ENCODE measurements around the gene CCDC13. TPM values are rescaled to one million over a fixed set of nuclear protein-coding genes. Genes with fewer than 3 reads are reported as not detected.

The CCDC13 gene
- total and polyA plus RNA-seq, 10 of the 15 experiments (the other 5 are each of a cell fraction or from before 2014, with no cell fraction given): 0.13 to 0.81 (median 0.30) TPM; not detected in 4

- in situ Hi-C loops (cut with MboI) (no loop called here), intact Hi-C loops (cut with micrococcal nuclease; ENCODE audit: unreplicated experiment) (no loop called here)
- H2AFZ ChIP-seq (ENCODE audit: control insufficient read depth, low read depth, low read length): no peak overlapping the region
- TF ChIP-seq RUNX3 (IDR thresholded peaks at IDR 0.05; ENCODE audit: low read length) (no peak), TBL1XR1 (IDR thresholded peaks at IDR 0.05; ENCODE audit: low read depth, low read length) (no peak)
- no peak overlapping the region for H3K4me2 ChIP-seq (ENCODE audit: control insufficient read depth, insufficient read depth)
- DNase-seq (ENCODE audit: low read depth, low spot score) (no peak), FAIRE-seq (no peak), ATAC-seq (no peak)
- H3K4me3 ChIP-seq: no peak overlapping the region
- peaks cover 45% of the 10 kb centered on the region for H3K79me2 ChIP-seq (ENCODE audit: control insufficient read depth, insufficient read depth, low read length)
- BruUV-seq (replicated peaks): no TSS peak
- no peaks in the 10 kb centered on the region for H3K36me3 ChIP-seq (ENCODE audit: control insufficient read depth in 2 of 2, insufficient read depth in 2 of 2, low read length in 1 of 2)
- CTCF ChIA-PET: interaction anchor here (2.1 kb wide), 2 partner anchors 19 to 40 kb away, joined by 8 to 18 read pairs; no protein-coding TSS in a partner anchor
- no peaks in the 10 kb centered on the region for H4K20me1 ChIP-seq (ENCODE audit: control insufficient read depth, insufficient read depth)
- no peaks in the 10 kb centered on the region; the same call in 1 of the 2 replicates for H3K4me1 ChIP-seq (ENCODE audit: control insufficient read depth, insufficient read depth, low read length)
- H3K9ac ChIP-seq (ENCODE audit: control insufficient read depth, insufficient read depth, low read length): no peak overlapping the region
- WGBS (ENCODE audit: insufficient coverage, insufficient replicate concordance, low lambda C conversion rate, missing lambda C conversion rate): 85% methylated on average over 7 of the region's 7 CpGs
- H3K27ac ChIP-seq (ENCODE audit: control insufficient read depth, insufficient read depth): no peak overlapping the region
- POLR2A ChIA-PET: interaction anchor here (0.5 to 0.9 kb wide), 2 partner anchors 13 to 16 kb away, joined by 3 to 4 read pairs; no protein-coding TSS in a partner anchor
- no peaks in the 10 kb centered on the region for H3K9me3 ChIP-seq (replicated peaks; ENCODE audit: control insufficient read depth, insufficient read depth, low read length)
- RAD21 ChIA-PET (ENCODE audit: unreplicated experiment): interaction anchor here (1.1 kb wide), 1 partner anchor 11 kb away, joined by 3 read pairs; no protein-coding TSS in a partner anchor
- H3K27me3 ChIP-seq (replicated peaks in 1 of 2; ENCODE audit: control insufficient read depth in 2 of 2, insufficient read depth in 2 of 2, low read length in 1 of 2): no peaks in the 10 kb centered on the region
- SMC1A ChIA-PET (ENCODE audit: uncharacterized antibody, unreplicated experiment): no interaction called here
Observed at GRCh38 chr3:42799376-42799775, 26.3 kb upstream of the CCDC13 start.

GRCh38 chr3:42796332-42796885, 23.4 kb upstream of the CCDC13 start:
- no peak overlapping the region for H3K9ac ChIP-seq (ENCODE audit: control insufficient read depth, insufficient read depth, low read length)
- FAIRE-seq (no peak), DNase-seq (ENCODE audit: low read depth, low spot score) (no peak), ATAC-seq (no peak)
- BruUV-seq (replicated peaks): no TSS peak
- intact Hi-C loops (cut with micrococcal nuclease; ENCODE audit: unreplicated experiment) (no loop called here), in situ Hi-C loops (cut with MboI) (no loop called here)
- no peaks in the 10 kb centered on the region for H3K27me3 ChIP-seq (replicated peaks in 1 of 2; ENCODE audit: control insufficient read depth in 2 of 2, insufficient read depth in 2 of 2, low read length in 1 of 2)
- H3K36me3 ChIP-seq (ENCODE audit: control insufficient read depth in 2 of 2, insufficient read depth in 2 of 2, low read length in 1 of 2): peaks cover 0 to 6% of the 10 kb centered on the region in 2 experiments; a peak in 1 of 4 replicates
- H2AFZ ChIP-seq (ENCODE audit: control insufficient read depth, low read depth, low read length): no peak overlapping the region
- H3K4me1 ChIP-seq (ENCODE audit: control insufficient read depth, insufficient read depth, low read length): no peaks in the 10 kb centered on the region
- no peak overlapping the region for H3K4me2 ChIP-seq (ENCODE audit: control insufficient read depth, insufficient read depth)
- CTCF ChIA-PET: interaction anchor here (0.6 to 2.1 kb wide), 7 partner anchors 9 to 697 kb away, joined by 3 to 8 read pairs (median 3); no protein-coding TSS in a partner anchor
- no peak overlapping the region for H3K27ac ChIP-seq (ENCODE audit: control insufficient read depth, insufficient read depth)
- no peak overlapping the region for H3K4me3 ChIP-seq
- RAD21 ChIA-PET (ENCODE audit: unreplicated experiment): interaction anchor here (1.0 to 1.1 kb wide), 2 partner anchors 14 to 35 kb away, joined by 4 read pairs; no protein-coding TSS in a partner anchor
- peaks cover 17% of the 10 kb centered on the region for H3K79me2 ChIP-seq (ENCODE audit: control insufficient read depth, insufficient read depth, low read length)
- SMC1A ChIA-PET (ENCODE audit: uncharacterized antibody, unreplicated experiment): interaction anchor here (0.7 to 1.5 kb wide), 2 partner anchors 16 kb away, joined by 3 read pairs; no protein-coding TSS in a partner anchor
- H4K20me1 ChIP-seq (ENCODE audit: control insufficient read depth, insufficient read depth): no peaks in the 10 kb centered on the region
- H3K9me3 ChIP-seq (replicated peaks; ENCODE audit: control insufficient read depth, insufficient read depth, low read length): no peaks in the 10 kb centered on the region
- POLR2A ChIA-PET: interaction anchor here (1.1 kb wide), 1 partner anchor 8 kb away, joined by 5 read pairs; the partner anchor contains the start of gene HIGD1A
- 86% methylated on average over 4 of the region's 5 CpGs for WGBS (ENCODE audit: insufficient coverage, insufficient replicate concordance, low lambda C conversion rate, missing lambda C conversion rate)
- TF ChIP-seq REST (IDR thresholded peaks at IDR 0.05; ENCODE audit: low read depth, low read length): no peak
- TF ChIP-seq PML (IDR thresholded peaks at IDR 0.05; ENCODE audit: low read length): no peak
- no peak for TF ChIP-seq RBBP5 (conservative IDR thresholded peaks at IDR 0.05)
- TF ChIP-seq NKRF (conservative IDR thresholded peaks at IDR 0.05): no peak
- TF ChIP-seq JUNB (IDR thresholded peaks at IDR 0.05): no peak
- TF ChIP-seq ASH2L (IDR thresholded peaks at IDR 0.05; ENCODE audit: borderline replicate concordance, low read depth): no peak
- no peak for TF ChIP-seq ATF3 (IDR thresholded peaks at IDR 0.05; ENCODE audit: borderline replicate concordance, extremely low read depth, low read depth, low read length)

Measured in GM12878 (cell line).